GM19324 (cell line): ENCODE measurements around the gene ELMO2.

Experiments used
- ATAC-seq: cut with Tn5 transposase; IDR thresholded peaks from one replicate; pipeline ENCODE4 v1.9.1; 2021; ENCODE audit warnings: mild to moderate bottlenecking, moderate library complexity; ENCODE audit not compliant: unreplicated experiment, low FRiP score

The ELMO2 gene

DNA sequence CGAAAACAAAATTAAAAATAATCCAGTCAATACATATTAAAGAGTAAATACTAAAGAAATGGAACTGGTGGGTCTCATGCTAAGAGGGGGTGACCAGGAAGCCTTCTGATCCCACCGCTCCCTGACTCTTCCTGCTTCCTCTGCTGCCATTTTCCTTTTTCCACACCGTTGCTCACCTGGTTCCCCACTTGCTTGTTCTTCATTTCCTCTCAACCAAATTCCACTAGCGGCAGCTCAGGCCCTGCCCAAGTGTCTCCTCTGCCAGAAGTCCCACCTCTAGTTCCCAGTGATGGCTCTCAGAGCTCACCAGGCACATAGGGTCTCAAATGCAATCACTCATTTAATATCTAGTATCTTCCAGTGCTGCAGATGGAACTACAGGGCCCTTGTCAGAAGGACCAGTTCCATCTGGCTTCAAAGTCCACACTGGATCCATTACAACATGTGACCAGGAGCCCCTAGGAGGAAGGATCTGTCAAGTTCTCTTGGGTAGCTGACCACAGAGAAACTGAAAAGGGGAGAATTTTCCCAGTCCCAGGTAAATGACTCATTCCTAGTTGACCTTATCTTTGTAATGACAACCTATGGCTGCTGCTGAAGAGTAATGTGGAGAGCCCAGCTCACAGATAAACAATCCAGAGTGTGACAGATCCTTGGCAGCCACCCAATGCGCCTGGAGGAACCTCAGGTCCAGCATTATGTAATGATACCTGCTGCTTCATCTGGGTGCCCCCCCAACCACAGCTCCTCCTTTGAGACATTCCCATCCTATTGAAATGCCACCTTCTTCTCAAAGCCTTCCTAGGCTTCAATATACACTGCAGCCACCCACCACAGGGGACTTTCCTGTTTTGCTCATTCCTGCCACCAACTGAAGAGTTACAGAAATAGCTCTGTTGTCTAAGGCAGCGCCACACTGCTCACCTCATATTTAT lies 38.2 kb downstream of the ELMO2 start:
- ATAC-seq, result no peak

DNA sequence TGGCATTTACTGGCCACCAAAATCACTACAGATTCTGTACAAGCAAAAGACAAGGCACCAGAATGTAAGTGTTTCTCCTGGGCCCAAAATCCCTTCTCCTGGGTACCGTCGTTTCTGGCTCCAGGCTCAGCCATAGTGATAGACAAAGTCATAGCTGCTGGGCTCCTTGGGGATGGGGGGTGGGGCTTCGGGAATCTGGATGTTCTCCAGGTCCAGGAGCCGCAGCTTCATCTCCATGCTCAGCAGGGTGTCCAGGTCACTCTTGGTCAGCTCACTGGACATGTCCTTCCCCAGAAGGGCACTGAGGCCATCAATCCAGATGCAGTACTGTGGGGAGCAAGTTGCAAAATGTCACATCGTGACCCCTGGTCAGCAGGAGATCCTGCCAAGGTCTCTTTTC lies 39.2 kb downstream of the ELMO2 start:
- no peak for ATAC-seq

DNA sequence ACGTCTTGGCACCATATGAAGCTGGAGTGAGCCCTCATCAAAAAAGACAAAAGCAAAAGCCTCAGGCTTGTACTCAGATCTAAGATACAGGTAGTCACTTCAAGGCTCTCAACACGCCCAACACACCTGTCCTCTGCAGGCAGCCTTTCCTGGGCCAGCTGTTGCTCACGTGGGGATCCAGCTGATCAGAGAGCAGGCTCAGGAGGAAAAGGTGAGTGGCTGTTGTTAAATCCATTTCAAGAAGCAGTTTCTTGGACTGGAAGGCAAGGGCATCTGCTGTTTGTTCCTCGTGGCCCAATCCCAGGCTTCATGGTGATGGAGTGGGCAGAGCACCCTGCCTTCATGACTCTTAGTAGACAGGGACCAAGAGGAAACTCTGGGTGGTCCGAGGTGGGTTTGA lies 39.6 kb downstream of the ELMO2 start:
- no peak for ATAC-seq

DNA sequence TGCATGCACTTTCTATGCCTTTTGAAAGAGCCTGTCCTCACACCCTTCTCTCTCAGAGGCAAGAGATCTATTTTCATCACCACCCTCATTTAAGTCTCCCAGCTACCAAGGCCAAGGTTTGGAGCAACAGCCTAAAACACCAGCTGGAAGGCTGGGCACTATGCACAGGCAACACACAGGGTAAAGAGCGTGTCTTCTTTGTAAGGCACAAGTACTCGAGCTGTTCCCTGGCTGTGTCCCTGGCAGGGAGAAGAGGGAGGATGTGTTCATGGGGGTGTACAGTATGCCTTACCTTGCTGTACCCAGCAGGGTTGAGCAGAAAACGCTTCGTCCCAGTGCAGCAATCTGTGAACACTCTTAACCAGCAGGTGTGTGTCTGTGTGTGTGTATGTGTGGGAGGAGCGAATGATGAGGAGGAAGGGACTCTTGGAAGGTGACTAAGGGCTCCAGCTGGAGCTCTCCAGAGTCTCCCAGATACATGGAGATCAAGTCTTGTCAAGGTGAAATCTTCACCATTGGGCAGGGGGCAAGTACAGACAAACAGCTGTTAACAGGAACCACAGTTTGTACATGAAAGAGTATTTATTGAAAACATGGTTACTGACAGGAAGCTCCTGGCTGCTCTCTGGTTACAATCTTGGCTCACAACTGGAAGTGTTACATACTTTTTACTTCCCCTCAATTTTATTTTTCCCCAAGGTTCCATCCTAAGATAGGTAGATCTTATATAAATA lies 40.8 kb downstream of the ELMO2 start:
- ATAC-seq, result no peak

DNA sequence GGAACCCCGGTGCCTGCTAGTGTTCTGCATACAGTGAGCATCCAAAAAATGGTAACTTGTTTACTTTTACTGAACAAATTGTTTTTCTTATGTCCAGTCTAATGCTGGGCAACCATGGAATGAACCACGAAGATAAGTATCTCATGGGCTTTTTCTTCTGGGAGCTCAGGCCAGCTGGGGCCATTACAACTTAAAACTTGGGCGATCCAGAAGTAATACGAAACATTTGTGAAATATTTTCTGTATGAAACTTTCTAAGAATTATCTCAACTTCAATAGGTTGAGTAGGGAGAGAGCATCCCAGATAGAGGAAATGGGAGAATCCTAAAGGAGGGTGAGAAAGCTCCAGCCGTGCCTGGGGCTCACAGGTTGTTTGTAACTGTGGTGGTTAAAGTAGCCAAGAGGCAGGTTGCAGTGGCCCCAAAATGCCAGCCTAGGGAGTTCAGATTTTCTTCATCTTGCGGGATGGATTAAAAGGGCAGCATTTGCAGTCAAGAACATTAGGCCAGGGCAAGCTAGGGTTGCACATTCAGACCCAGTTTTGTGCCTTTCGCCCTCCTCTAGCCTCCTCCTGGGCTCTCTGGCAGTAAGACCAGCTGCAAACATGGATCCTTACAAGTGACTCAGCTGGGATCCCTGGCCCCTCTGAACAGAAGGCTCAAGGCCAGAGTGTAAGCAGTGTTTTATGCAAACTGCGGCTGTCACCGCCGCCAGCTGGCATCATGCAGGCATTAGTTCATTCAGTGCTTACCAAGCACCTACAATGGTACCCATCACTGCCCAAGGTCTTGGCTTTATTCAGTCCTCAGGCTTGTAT lies 41.5 kb downstream of the ELMO2 start:
- ATAC-seq, result no peak

DNA sequence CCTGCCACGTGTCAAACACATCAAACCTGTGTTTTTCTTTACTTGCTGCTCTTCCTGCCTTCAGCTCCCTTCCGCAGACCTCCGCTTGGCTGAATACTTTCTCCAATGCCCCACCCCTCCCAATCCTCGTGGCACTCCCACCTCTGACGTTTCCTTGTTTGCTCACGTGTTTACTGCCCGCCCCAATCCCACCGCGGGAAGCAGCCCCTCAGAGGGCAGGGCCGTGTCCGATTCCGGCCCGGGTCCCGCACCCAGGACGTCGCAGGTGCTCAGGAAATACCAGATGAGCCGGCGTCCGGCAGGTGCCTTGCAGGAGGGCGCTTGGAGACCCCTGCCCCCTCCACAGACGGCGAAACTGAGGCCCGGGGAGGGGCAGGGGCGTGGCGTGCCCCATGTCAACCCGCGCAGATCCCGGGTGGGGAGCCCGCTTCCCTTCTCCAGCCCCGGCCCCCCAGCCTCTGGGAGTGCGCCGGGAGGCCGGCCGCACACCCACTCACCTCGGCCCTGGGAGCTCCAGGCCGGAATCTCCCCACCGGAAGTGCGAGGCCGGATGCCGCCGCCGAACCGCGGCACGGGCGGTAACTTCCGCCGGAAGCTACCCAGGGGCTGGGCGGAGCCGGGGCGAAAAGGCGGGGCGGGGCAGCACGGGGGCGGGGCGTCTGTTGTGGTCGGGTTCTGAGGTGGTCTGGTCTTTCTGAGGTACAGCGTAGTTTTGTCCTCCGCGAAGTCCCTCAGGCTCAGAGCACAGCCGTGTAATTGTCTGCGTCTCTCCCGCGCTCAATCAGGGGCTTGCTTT lies 42.3 kb downstream of the ELMO2 start:
- ATAC-seq, result peak; percentile 77

- no peak for ATAC-seq
Measured at GRCh38 chr20:46362921-46363867, 43.2 kb downstream of the ELMO2 start.

GRCh38 chr20:46361811-46362210 lies 44.6 kb downstream of the ELMO2 start:
- no peak for ATAC-seq

GRCh38 chr20:46361381-46361780 lies 45.0 kb downstream of the ELMO2 start:
- no peak for ATAC-seq

GRCh38 chr20:46359233-46359751 lies 47.1 kb downstream of the ELMO2 start:
- no peak for ATAC-seq

DNA sequence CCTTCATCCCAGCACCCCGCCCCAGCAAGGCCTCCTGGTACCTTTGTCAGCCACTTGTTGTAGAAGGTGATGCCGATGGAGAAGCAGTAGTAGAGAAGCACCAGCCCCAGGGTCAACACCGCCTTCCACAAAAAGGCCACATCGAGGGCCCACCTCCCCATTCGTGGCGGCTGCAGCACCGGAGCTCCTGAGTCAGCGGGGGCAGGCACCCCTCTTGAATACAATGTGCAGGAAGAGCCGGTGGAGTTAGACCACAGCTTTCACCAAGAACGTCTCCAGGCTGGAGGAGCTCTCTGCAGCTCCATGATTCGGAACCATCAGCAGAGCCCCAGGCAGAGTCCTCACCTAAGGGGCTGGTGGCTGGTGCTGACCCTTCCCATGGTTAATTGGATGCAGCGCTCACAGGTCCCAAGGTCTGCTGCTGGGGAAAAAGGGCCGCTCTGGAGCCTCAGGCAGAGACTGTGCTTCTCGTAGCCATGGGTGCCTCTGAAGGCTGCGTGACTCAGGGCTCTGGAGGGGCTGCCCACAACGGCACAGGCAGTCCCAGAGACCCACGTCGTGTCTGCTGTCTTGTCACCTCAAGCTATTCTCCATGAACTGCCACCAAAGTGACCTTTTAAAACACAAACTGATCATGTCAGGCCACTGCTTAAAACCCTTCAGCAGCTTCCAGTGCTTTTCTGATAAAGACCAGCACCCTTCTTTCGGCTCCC lies 47.9 kb downstream of the ELMO2 start:
- ATAC-seq, result no peak

DNA sequence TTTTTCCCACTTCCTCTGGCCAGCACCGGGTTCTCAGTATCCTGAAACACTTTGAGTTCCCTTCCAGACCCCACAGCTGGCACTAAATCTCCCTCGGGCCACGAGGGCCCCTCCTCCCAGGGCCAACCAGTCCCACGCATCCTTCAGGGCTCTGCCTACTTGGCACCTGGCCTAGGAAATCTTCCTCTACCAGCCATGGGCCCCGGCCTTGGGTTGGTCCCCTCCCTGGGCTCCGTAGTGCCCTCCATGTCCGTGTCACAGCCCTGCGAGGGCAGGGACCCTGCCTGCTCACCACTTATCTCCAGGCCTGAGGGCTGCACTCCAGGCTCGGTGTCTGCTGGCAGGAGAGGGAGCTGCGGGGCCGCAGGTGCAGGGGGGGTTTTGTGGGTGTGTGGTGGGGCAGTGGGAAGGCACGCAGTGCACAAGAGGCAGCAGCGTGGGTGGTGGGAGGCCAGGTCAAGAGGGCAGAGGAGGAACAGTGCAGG lies 49.3 kb downstream of the ELMO2 start:
- ATAC-seq, result no peak

DNA sequence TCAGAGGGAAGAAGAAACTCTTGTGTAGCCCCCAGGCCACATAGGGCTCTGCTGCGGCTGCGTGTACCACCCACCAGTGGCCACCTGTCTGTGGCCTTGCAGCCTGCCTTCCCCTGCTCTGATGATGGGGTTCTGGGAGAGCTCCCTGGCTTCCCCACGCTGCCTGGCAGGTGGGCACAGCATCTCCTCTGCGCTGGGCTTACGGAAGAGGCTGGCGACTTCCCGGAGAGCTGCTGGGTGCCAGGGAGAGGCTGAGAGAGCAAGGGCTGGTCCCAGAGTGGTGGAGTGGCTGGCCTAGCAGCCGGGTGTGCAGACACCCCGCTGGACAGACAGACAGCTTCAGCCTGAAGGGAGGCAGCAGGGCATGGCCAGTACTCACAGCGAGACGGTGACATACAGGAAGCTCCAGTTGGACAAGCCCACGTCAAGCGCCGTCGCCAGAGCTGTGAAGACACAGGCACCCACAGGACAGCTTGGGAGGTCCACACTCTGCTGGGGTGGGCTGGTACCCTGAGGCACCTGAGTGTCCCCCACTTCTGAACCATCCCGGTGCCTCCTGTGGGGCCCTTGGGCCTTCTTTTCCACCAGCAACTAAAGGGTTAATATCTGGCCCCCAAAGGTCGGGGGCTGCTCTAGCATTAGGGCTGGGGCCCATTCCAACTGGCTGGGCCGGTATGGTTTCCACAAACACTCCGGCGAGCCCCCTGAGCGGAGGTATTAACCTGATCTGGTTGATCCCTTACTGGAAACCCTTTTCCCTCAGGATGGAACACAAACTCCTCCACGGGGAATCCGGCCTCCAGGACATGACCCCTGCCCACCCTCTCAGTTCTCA lies 50.0 kb downstream of the ELMO2 start:
- no peak for ATAC-seq

GRCh38 chr20:46355778-46356177 lies 50.6 kb downstream of the ELMO2 start:
- no peak for ATAC-seq

GRCh38 chr20:46354920-46355654 lies 51.3 kb downstream of the ELMO2 start:
- no peak for ATAC-seq

GRCh38 chr20:46354207-46354555 lies 52.2 kb downstream of the ELMO2 start:
- ATAC-seq, result no peak
